HL-60 (cell line): Measurements from ENCODE around the gene CAMTA1.

Experiments
- GABPA ChIP-seq: IDR thresholded peaks from 2 replicates; pipeline ENCODE4 v1.6.1; 2012; ENCODE audit warnings: low read depth
- POLR2AphosphoS5 ChIP-seq: IDR thresholded peaks from 2 replicates; pipeline ENCODE4 v1.6.1; 2012; ENCODE audit warnings: low read depth
- REST ChIP-seq: IDR thresholded peaks from 2 replicates; pipeline ENCODE4 v1.6.1; 2012; ENCODE audit warnings: low read depth; ENCODE audit not compliant: insufficient replicate concordance
- SPI1 ChIP-seq: IDR thresholded peaks from 2 replicates; pipeline ENCODE4 v1.6.1; 2012; ENCODE audit warnings: low read depth, mild to moderate bottlenecking, borderline replicate concordance
- TF ChIP-seq, protein P1 (sequence below): IDR thresholded peaks from one replicate; pipeline ENCODE4 v1.5.1; 2011; ENCODE audit warnings: low read length, control low read depth, inconsistent platforms; ENCODE audit not compliant: insufficient read depth

DNA sequence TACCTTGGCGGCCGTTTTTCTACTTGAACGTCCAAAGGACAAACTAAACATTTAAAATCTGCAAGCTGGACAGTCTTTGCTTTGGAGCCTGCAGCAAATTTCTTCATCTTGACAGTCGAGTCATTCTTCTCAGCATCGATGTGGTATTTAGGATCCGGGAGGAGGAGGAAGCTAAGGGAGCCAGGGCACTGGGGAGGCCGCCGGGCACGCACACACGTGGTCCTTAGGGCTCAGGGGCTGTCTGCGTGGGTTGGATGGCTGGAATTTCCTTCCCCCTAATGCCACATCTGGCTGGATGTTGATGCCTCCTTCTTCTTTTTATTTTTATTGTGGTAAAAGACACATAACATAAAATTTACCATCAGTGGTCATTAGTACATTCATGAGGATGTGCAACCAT lies 300.9 kb downstream of the CAMTA1 start:
- TF ChIP-seq GABPA (no peak), REST (no peak), POLR2AphosphoS5 (no peak), SPI1 (no peak)
- TF ChIP-seq, protein P1, sequence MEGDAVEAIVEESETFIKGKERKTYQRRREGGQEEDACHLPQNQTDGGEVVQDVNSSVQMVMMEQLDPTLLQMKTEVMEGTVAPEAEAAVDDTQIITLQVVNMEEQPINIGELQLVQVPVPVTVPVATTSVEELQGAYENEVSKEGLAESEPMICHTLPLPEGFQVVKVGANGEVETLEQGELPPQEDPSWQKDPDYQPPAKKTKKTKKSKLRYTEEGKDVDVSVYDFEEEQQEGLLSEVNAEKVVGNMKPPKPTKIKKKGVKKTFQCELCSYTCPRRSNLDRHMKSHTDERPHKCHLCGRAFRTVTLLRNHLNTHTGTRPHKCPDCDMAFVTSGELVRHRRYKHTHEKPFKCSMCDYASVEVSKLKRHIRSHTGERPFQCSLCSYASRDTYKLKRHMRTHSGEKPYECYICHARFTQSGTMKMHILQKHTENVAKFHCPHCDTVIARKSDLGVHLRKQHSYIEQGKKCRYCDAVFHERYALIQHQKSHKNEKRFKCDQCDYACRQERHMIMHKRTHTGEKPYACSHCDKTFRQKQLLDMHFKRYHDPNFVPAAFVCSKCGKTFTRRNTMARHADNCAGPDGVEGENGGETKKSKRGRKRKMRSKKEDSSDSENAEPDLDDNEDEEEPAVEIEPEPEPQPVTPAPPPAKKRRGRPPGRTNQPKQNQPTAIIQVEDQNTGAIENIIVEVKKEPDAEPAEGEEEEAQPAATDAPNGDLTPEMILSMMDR, result no peak
